ENCODE data around the gene GPR107.
"Not testable (repeated sequence)": the region's sequence is repeated elsewhere in the genome, so short reads cannot be mapped to it uniquely, and the experiment has no call there.

GPR107 gene

GRCh38 chr9:130053504-130054324, at the start of gene GPR107:
Gene GPR107 (plus strand): TSS chr9:130053906. CDS start chr9:130053933, 27 bp downstream.
- in situ Hi-C loops (cut with MboI; ENCODE audit: low sequenced_read_pairs): no loop called here

- in situ Hi-C loops (cut with MboI; ENCODE audit: low sequenced_read_pairs): no loop called here
Observed at GRCh38 chr9:130003943-130004552, 49.7 kb upstream of the GPR107 start.

- in situ Hi-C loops (cut with MboI; ENCODE audit: low sequenced_read_pairs): not testable (repeated sequence)
Observed at GRCh38 chr9:130006952-130007351, 46.8 kb upstream of the GPR107 start.

- in situ Hi-C loops (cut with MboI; ENCODE audit: low sequenced_read_pairs): no loop called here
Observed at GRCh38 chr9:130008538-130008937, 45.2 kb upstream of the GPR107 start.

GRCh38 chr9:130009546-130009945, 44.2 kb upstream of the GPR107 start:
- in situ Hi-C loops (cut with MboI; ENCODE audit: low sequenced_read_pairs): not testable (repeated sequence)

- in situ Hi-C loops (cut with MboI; ENCODE audit: low sequenced_read_pairs): no loop called here
Observed at GRCh38 chr9:130010151-130010988, 43.3 kb upstream of the GPR107 start.

GRCh38 chr9:130013326-130013725, 40.4 kb upstream of the GPR107 start:
- in situ Hi-C loops (cut with MboI; ENCODE audit: low sequenced_read_pairs): no loop called here

GRCh38 chr9:130015353-130016019, 38.2 kb upstream of the GPR107 start:
- in situ Hi-C loops (cut with MboI; ENCODE audit: low sequenced_read_pairs): no loop called here

GRCh38 chr9:130017076-130017475, 36.6 kb upstream of the GPR107 start:
- in situ Hi-C loops (cut with MboI; ENCODE audit: low sequenced_read_pairs): no loop called here

- in situ Hi-C loops (cut with MboI; ENCODE audit: low sequenced_read_pairs): not testable (repeated sequence)
Observed at GRCh38 chr9:130017510-130017909, 36.2 kb upstream of the GPR107 start.

GRCh38 chr9:130018265-130018664, 35.4 kb upstream of the GPR107 start:
- in situ Hi-C loops (cut with MboI; ENCODE audit: low sequenced_read_pairs): no loop called here

GRCh38 chr9:130020618-130021017, 33.1 kb upstream of the GPR107 start:
- in situ Hi-C loops (cut with MboI; ENCODE audit: low sequenced_read_pairs): no loop called here

- in situ Hi-C loops (cut with MboI; ENCODE audit: low sequenced_read_pairs): no loop called here
Observed at GRCh38 chr9:130021123-130021522, 32.6 kb upstream of the GPR107 start.

GRCh38 chr9:130021842-130022241, 31.9 kb upstream of the GPR107 start:
- in situ Hi-C loops (cut with MboI; ENCODE audit: low sequenced_read_pairs): not testable (repeated sequence)

GRCh38 chr9:130022566-130023143, 31.1 kb upstream of the GPR107 start:
- in situ Hi-C loops (cut with MboI; ENCODE audit: low sequenced_read_pairs): no loop called here

- in situ Hi-C loops (cut with MboI; ENCODE audit: low sequenced_read_pairs): no loop called here
Observed at GRCh38 chr9:130023144-130023787, 30.4 kb upstream of the GPR107 start.

- in situ Hi-C loops (cut with MboI; ENCODE audit: low sequenced_read_pairs): no loop called here
Observed at GRCh38 chr9:130023994-130024596, 29.6 kb upstream of the GPR107 start.

- in situ Hi-C loops (cut with MboI; ENCODE audit: low sequenced_read_pairs): no loop called here
Observed at GRCh38 chr9:130024597-130024994, 29.1 kb upstream of the GPR107 start.

GRCh38 chr9:130026583-130027340, 26.9 kb upstream of the GPR107 start:
- in situ Hi-C loops (cut with MboI; ENCODE audit: low sequenced_read_pairs): no loop called here
